Measurements from ENCODE around the gene AR.

- TF ChIP-seq CTCF (IDR thresholded peaks at IDR 0.05) (no peak), EZH2 (IDR thresholded peaks at IDR 0.05; ENCODE audit: borderline replicate concordance, insufficient read depth, low read depth, low read length, poor library complexity, severe bottlenecking) (no peak)
Observed at GRCh38 chrX:67731061-67731460, 187.2 kb downstream of the AR start.

Data from B cell (primary cell).